ENCODE results near the gene RPL9. TPM values are rescaled to one million over a fixed set of nuclear protein-coding genes. Genes with fewer than 3 reads are reported as not detected.
"Not testable (repeated sequence)": the region's sequence is repeated elsewhere in the genome, so short reads cannot be mapped to it uniquely, and the experiment has no call there.

RPL9 gene
- total RNA-seq, 2 experiments from 2014 or later, result 1,735 to 2,571 TPM

DNA sequence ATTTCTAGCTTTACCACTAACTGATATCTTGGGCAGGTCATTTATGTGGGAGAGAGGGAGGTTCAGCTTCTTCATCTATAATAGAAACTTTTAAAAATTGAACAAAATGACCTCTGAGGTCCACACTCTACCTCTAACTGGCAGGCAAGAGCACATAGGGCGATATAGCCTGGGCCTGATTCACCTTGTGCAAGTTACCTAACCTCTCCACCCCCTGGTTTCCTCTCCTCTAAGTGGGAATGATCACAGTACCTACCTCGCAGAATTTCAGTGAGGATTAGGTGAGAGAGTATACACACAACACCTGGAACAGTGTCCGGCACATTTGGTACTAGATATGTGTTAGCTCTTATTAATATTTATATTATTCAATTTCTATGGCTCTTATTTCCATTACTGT lies 36.5 kb downstream of the RPL9 start:
- no peaks in the 10 kb centered on the region for H3K79me2 ChIP-seq (ENCODE audit: insufficient read depth, low read depth, low read length)
- CTCF ChIA-PET (ENCODE audit: unreplicated experiment), result no interaction called here
- no peaks in the 10 kb centered on the region for H4K20me1 ChIP-seq (ENCODE audit: insufficient read depth, low read length)

DNA sequence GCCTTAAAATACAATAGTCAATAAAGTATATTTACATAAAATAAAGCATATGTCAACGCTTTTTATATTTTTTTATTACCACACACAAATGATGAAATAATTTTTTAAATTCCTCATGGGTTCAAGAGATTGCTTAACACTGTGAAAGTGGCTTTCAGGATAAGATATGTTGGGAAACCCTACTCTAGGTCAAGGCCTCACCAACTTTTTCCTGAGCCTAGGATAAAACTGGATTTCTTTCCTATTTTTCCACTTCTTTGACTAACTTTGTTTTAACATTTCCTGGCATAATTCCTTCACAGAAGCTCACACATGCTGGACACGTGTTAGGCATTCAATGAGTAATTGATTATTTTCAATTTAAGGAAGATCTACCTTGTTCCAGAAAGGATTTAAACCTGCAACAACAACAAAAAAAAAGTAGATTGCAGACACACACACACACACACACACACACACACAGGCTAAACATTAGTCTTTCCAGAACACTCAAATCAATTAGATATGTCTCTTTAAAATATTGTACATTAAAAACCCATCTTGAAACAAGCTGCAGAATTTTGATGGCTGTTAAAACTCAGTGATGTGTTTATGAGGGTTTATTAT lies 42.9 kb downstream of the RPL9 start:
- Histone ChIP-seq H3K4me3 (ENCODE audit: low read depth, low read length, poor library complexity, severe bottlenecking) (no peak overlapping the region), H3K4me2 (ENCODE audit: low read length) (no peak overlapping the region)
- CTCF ChIA-PET (ENCODE audit: unreplicated experiment), result no interaction called here

More for the DNA sequence above, 36.5 kb downstream of the RPL9 start:
- H3K4me1 ChIP-seq (ENCODE audit: insufficient read depth, low read length, poor library complexity, severe bottlenecking), result no peaks in the 10 kb centered on the region
- H3K4me2 ChIP-seq (ENCODE audit: low read length), result no peak overlapping the region
- no peaks in the 10 kb centered on the region for H3K9me3 ChIP-seq (ENCODE audit: low read length)
- DNase-seq (ENCODE audit: low spot score), result no peak
- H3K9me2 ChIP-seq (ENCODE audit: insufficient read depth, low read length), result no peaks in the 10 kb centered on the region
- H3K36me3 ChIP-seq (ENCODE audit: insufficient read depth, low read length), result no peaks in the 10 kb centered on the region
- H3K27ac ChIP-seq (ENCODE audit: low read depth, low read length, poor library complexity, severe bottlenecking), result no peak overlapping the region
- POLR2A ChIA-PET, result interaction anchor here (0.7 kb wide), 1 partner anchor 114 kb away, joined by 3 read pairs; no protein-coding TSS in a partner anchor
- intact Hi-C loops (cut with micrococcal nuclease; ENCODE audit: unreplicated experiment), result no loop called here
- TF ChIP-seq, protein P1, sequence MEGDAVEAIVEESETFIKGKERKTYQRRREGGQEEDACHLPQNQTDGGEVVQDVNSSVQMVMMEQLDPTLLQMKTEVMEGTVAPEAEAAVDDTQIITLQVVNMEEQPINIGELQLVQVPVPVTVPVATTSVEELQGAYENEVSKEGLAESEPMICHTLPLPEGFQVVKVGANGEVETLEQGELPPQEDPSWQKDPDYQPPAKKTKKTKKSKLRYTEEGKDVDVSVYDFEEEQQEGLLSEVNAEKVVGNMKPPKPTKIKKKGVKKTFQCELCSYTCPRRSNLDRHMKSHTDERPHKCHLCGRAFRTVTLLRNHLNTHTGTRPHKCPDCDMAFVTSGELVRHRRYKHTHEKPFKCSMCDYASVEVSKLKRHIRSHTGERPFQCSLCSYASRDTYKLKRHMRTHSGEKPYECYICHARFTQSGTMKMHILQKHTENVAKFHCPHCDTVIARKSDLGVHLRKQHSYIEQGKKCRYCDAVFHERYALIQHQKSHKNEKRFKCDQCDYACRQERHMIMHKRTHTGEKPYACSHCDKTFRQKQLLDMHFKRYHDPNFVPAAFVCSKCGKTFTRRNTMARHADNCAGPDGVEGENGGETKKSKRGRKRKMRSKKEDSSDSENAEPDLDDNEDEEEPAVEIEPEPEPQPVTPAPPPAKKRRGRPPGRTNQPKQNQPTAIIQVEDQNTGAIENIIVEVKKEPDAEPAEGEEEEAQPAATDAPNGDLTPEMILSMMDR (conservative IDR thresholded peaks at IDR 0.05; ENCODE audit: low read length), result no peak
- TF ChIP-seq EZH2phosphoT487 (IDR thresholded peaks at IDR 0.05; ENCODE audit: borderline replicate concordance, low read depth, low read length), result no peak
- no TSS peak for BruUV-seq (replicated peaks)
- no peak overlapping the region for H3K4me3 ChIP-seq (ENCODE audit: low read depth, low read length, poor library complexity, severe bottlenecking)
- H2AFZ ChIP-seq (ENCODE audit: low read length), result no peak overlapping the region

DNA sequence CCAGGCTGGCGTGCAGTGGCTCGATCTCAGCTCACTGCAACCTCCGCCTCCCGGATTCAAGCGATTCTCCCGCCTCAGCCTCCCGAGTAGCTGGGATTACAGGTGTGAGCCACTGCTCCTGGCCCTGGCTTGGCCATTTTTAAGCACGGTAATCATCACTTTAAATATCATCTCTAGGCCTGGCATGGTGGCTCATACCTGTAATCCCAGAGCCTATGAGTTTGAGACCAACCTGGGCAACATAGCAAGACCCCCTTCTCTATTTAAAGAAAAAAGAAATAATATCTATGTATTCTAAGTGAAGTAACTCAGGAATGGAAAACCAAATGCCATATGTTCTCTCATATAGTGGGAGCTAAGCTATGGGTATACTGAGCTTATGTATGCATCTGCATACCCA lies 47.2 kb downstream of the RPL9 start:
- POLR2A ChIA-PET, result interaction anchor here (0.5 to 0.6 kb wide), 5 partner anchors 16 to 494 kb away, joined by 3 to 4 read pairs (median 3); no protein-coding TSS in a partner anchor
- H3K9me3 ChIP-seq (ENCODE audit: low read length); H3K9me2 ChIP-seq (ENCODE audit: insufficient read depth, low read length); H3K4me2 ChIP-seq (ENCODE audit: low read length); H3K36me3 ChIP-seq (ENCODE audit: insufficient read depth, low read length); CTCF ChIA-PET (ENCODE audit: unreplicated experiment); BruUV-seq (replicated peaks); H2AFZ ChIP-seq (ENCODE audit: low read length); H3K4me3 ChIP-seq (ENCODE audit: low read depth, low read length, poor library complexity, severe bottlenecking); H3K79me2 ChIP-seq (ENCODE audit: insufficient read depth, low read depth, low read length); H3K4me1 ChIP-seq (ENCODE audit: insufficient read depth, low read length, poor library complexity, severe bottlenecking); H4K20me1 ChIP-seq (ENCODE audit: insufficient read depth, low read length); H3K27ac ChIP-seq (ENCODE audit: low read depth, low read length, poor library complexity, severe bottlenecking); DNase-seq (ENCODE audit: low spot score): not testable (repeated sequence)
- intact Hi-C loops (cut with micrococcal nuclease; ENCODE audit: unreplicated experiment), result loop anchor here (5.0 kb wide), 1 partner anchor 274 kb away; no protein-coding TSS in a partner anchor

More for the DNA sequence above, 42.9 kb downstream of the RPL9 start:
- H3K9me2 ChIP-seq (ENCODE audit: insufficient read depth, low read length), result no peaks in the 10 kb centered on the region
- no peak for DNase-seq (ENCODE audit: low spot score)
- no peak overlapping the region for H2AFZ ChIP-seq (ENCODE audit: low read length)
- no peaks in the 10 kb centered on the region for H3K79me2 ChIP-seq (ENCODE audit: insufficient read depth, low read depth, low read length)
- TF ChIP-seq, protein P1 (conservative IDR thresholded peaks at IDR 0.05; ENCODE audit: low read length), result no peak
- TF ChIP-seq EZH2phosphoT487 (IDR thresholded peaks at IDR 0.05; ENCODE audit: borderline replicate concordance, low read depth, low read length), result no peak
- BruUV-seq (replicated peaks), result no TSS peak
- H4K20me1 ChIP-seq (ENCODE audit: insufficient read depth, low read length), result no peaks in the 10 kb centered on the region
- POLR2A ChIA-PET, result interaction anchor here (0.9 to 3.9 kb wide), 3 partner anchors 8 to 92 kb away, joined by 5 to 15 read pairs (median 6); partner anchors contain the start of gene KLB
- no peaks in the 10 kb centered on the region for H3K4me1 ChIP-seq (ENCODE audit: insufficient read depth, low read length, poor library complexity, severe bottlenecking)
- H3K27ac ChIP-seq (ENCODE audit: low read depth, low read length, poor library complexity, severe bottlenecking), result no peak overlapping the region
- H3K9me3 ChIP-seq (ENCODE audit: low read length), result no peaks in the 10 kb centered on the region
- intact Hi-C loops (cut with micrococcal nuclease; ENCODE audit: unreplicated experiment), result no loop called here
- no peaks in the 10 kb centered on the region for H3K36me3 ChIP-seq (ENCODE audit: insufficient read depth, low read length)

All from OCI-LY7 (cell line).